GM19467 (cell line): Measurements from ENCODE around the gene TOR1B.

Experiments
- ATAC-seq: cut with Tn5 transposase; IDR thresholded peaks from one replicate; pipeline ENCODE4 v1.9.1; 2021; ENCODE audit warnings: mild to moderate bottlenecking, moderate library complexity; ENCODE audit not compliant: unreplicated experiment

TOR1B gene

GRCh38 chr9:129839324-129840023 lies 36.5 kb downstream of the TOR1B start:
- ATAC-seq = no peak

GRCh38 chr9:129840034-129840433 lies 37.0 kb downstream of the TOR1B start:
- ATAC-seq = no peak

- no peak for ATAC-seq
These were observed 38.1 kb downstream of the TOR1B start for GRCh38 chr9:129841071-129841470.

- no peak for ATAC-seq
These were observed 42.4 kb downstream of the TOR1B start for GRCh38 chr9:129845373-129845772.

GRCh38 chr9:129848712-129849441 lies 45.9 kb downstream of the TOR1B start:
- no peak for ATAC-seq

- no peak for ATAC-seq
These were observed 46.9 kb downstream of the TOR1B start for GRCh38 chr9:129849901-129850300.

GRCh38 chr9:129850821-129851550 lies 48.0 kb downstream of the TOR1B start:
- ATAC-seq = no peak

GRCh38 chr9:129851821-129852220 lies 48.8 kb downstream of the TOR1B start:
- ATAC-seq = no peak

GRCh38 chr9:129852579-129852978 lies 49.6 kb downstream of the TOR1B start:
- no peak for ATAC-seq

GRCh38 chr9:129853614-129854013 lies 50.6 kb downstream of the TOR1B start:
- no peak for ATAC-seq

- no peak for ATAC-seq
These were observed 51.7 kb downstream of the TOR1B start for GRCh38 chr9:129854588-129855110.

- no peak for ATAC-seq
These were observed 54.2 kb downstream of the TOR1B start for GRCh38 chr9:129857207-129857606.

- ATAC-seq = no peak
These were observed 55.4 kb downstream of the TOR1B start for GRCh38 chr9:129858167-129858962.
